NT2/D1 (cell line): ENCODE data around the gene ANKRD34A.

Experiments used
- SUZ12 ChIP-seq: IDR thresholded peaks from 2 replicates; pipeline ENCODE4 v1.6.1; 2011; ENCODE audit not compliant: insufficient read length, insufficient read depth; ENCODE audit errors: extremely low read depth
- YY1 ChIP-seq: IDR thresholded peaks from 2 replicates; pipeline ENCODE4 v1.6.1; 2011; ENCODE audit not compliant: insufficient read length, insufficient read depth
- ZNF274 ChIP-seq: IDR thresholded peaks from 2 replicates; pipeline ENCODE4 v1.6.1; 2011; ENCODE audit warnings: mild to moderate bottlenecking, low read depth, low read length

DNA sequence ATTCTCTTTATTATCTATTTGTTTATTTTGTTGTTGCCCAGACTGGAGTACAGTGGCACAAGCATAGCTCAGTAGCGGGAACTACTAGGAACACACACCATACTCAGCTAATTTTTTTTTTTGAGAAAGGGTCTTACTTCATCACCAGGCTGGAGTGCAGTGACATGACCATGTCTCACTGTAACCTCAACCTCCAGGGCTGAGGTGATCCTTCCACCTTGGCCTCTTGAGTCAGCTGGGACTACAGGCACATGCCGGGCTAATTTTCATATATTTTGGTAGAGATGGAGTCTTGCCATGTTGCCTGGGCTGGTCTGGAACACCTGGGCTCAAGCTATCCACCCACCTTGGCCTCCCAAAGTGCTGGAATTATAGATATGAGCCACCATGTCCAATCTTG, 37.3 kb upstream of the ANKRD34A start:
- TF ChIP-seq SUZ12 (no peak), YY1 (no peak), ZNF274 (no peak)
